Kidney epithelial cell (primary cell): ENCODE results near the gene GAS2L1. TPM values are rescaled to one million over a fixed set of nuclear protein-coding genes. Genes with fewer than 3 reads are reported as not detected.

Experiments used
- DNase-seq: peaks from one replicate; pipeline ENCODE4 v3.0.0-alpha.2; 2010; ENCODE audit warnings: low read depth
- H3K27me3 ChIP-seq: 2 replicates; pipeline ENCODE4 v1.6.0; 2011; ENCODE audit warnings: low read length; ENCODE audit not compliant: control insufficient read depth, insufficient read depth
- H3K36me3 ChIP-seq: 2 replicates; pipeline ENCODE4 v1.5.1; 2011; ENCODE audit warnings: low read length; ENCODE audit not compliant: control insufficient read depth, insufficient read depth
- H3K4me3 ChIP-seq: 2 replicates; pipeline ENCODE4 v1.5.1; 2011; ENCODE audit warnings: low read depth, mild to moderate bottlenecking, control low read depth, low read length
- CTCF ChIP-seq: IDR thresholded peaks from 2 replicates; pipeline ENCODE4 v1.5.1; 2011; ENCODE audit warnings: mild to moderate bottlenecking, moderate library complexity, low read length, control low read depth, inconsistent platforms; ENCODE audit not compliant: insufficient read depth, poor library complexity, severe bottlenecking
- total RNA-seq: library from RNA; depleted of rRNA; stranded (reverse); fragments of >200 nt; gene quantifications from 2 replicates; pipeline ENCODE4 v1.2.3, GENCODE V29; 2015

Gene GAS2L1
- total RNA-seq, 1 donor from 2014 or later: 8.9 TPM

GRCh38 chr22:29299136-29299900 lies 7.1 kb upstream of the GAS2L1 start:
- Histone ChIP-seq H3K27me3 (no peaks in the 10 kb centered on the region), H3K4me3 (no peak overlapping the region), H3K36me3 (peaks cover 4% of the 10 kb centered on the region)
- TF ChIP-seq CTCF: no peak
- DNase-seq: no peak

GRCh38 chr22:29300467-29300806 lies 6.0 kb upstream of the GAS2L1 start:
- Histone ChIP-seq H3K4me3 (no peak overlapping the region), H3K27me3 (no peaks in the 10 kb centered on the region), H3K36me3 (peaks cover 4% of the 10 kb centered on the region)
- TF ChIP-seq CTCF: no peak
- DNase-seq: no peak

- H3K36me3 ChIP-seq: peaks cover 4% of the 10 kb centered on the region
- no peak for TF ChIP-seq CTCF
- no peaks in the 10 kb centered on the region for H3K27me3 ChIP-seq
- no peak for DNase-seq
- no peak overlapping the region for H3K4me3 ChIP-seq
These were observed 5.4 kb upstream of the GAS2L1 start for GRCh38 chr22:29300807-29301601.

DNA sequence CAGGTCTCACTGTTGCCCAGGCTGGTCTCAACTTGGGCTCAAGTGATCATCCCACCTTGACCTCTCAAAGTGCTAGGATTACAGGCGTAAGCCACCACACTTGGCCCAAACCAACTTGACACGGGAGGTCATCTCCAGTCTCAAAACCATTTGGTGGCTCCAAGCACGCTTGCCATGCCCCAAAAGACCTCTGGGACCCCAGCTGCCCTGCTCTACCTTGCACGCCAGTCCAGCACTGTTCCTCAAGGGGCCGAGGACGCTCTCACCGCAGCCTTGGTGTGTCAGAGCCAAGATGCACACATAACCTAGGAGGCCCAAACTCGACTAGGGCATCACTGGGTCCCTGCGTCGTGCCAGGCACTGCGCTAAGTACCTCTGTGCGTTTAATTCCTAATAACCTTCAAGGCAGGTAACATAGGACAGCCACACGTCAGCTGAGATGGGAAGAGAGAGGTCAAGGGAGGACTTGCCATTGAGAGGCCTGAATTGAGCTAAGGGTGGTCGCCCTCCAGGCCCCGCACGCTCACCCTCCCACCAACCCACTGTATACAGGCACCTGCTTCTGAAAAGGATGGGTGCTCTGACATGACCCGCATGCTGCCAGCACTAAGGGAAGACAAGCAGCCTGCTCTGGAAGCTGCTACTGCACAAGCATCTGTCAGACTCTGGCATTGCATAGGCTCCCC lies 4.6 kb upstream of the GAS2L1 start:
- Histone ChIP-seq H3K4me3 (no peak overlapping the region), H3K27me3 (no peaks in the 10 kb centered on the region), H3K36me3 (peaks cover 2% of the 10 kb centered on the region)
- TF ChIP-seq CTCF: no peak
- DNase-seq: no peak

DNA sequence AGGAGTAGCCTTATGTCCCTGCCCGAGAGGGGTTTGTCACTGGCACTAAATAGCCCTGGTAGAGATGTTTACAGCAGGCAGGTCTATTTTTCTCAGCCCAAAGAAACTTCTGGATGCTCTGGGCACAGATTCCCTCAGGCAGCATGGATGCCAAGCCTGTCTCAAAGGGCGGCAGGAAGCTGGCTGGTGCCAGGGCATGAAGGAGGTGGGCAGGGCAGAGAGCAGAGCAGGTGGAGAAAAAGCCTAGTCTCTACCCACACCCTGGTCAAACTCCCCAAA lies 4.1 kb upstream of the GAS2L1 start:
- DNase-seq: no peak
- TF ChIP-seq CTCF: no peak
- Histone ChIP-seq H3K36me3 (peaks cover 2% of the 10 kb centered on the region), H3K4me3 (no peak overlapping the region), H3K27me3 (no peaks in the 10 kb centered on the region)
